Body of pancreas (tissue), 4 donors: ENCODE measurements around the gene CELSR3.

Source experiments
- CTCF ChIP-seq, 7 experiments: fragments of 450-650 bp in 4 of 7; fragments of 200-600 bp in 3 of 7; sonication (generic) in 3 of 7; IDR thresholded peaks; one replicate each; pipeline ENCODE4 v1.5.1; 2016 to 2019; ENCODE audit warnings: antibody characterized with exemption in 7 of 7
- POLR2A ChIP-seq, 3 donors: fragments of 450-650 bp; IDR thresholded peaks; one replicate each; pipeline ENCODE4 v1.6.1; 2016; ENCODE audit warnings: antibody characterized with exemption in 3 of 3, mild to moderate bottlenecking in 2 of 3

GRCh38 chr3:48617559-48617958 is 45.1 kb downstream of the CELSR3 start:
- TF ChIP-seq CTCF (IDR thresholded peaks at IDR 0.05) (no peak), POLR2A (IDR thresholded peaks at IDR 0.05) (no peak)
